MM.1S (cell line): ENCODE measurements around the gene PLCXD1.
"Not testable (repeated sequence)": the region's sequence is repeated elsewhere in the genome, so short reads cannot be mapped to it uniquely, and the experiment has no call there.

Experiments
- DNase-seq: peaks from one replicate; pipeline ENCODE4 v3.0.0-alpha.2; 2015
- H2AFZ ChIP-seq: fragments of 300-600 bp; sonication (generic); 2 replicates; pipeline ENCODE4 v1.6.0; 2016; ENCODE audit warnings: antibody characterized with exemption, low read length
- H3F3A ChIP-seq: fragments of 300-600 bp; sonication (generic); 2 replicates; pipeline ENCODE4 v1.6.1; 2016; ENCODE audit warnings: mild to moderate bottlenecking, antibody characterized with exemption, low read length, moderate library complexity, mixed read lengths; ENCODE audit not compliant: insufficient read depth
- H3K27ac ChIP-seq: fragments of 300-600 bp; sonication (generic); 2 replicates; pipeline ENCODE4 v1.5.1; 2016; ENCODE audit warnings: mild to moderate bottlenecking, low read length
- H3K27me3 ChIP-seq: fragments of 300-600 bp; sonication (generic); replicated peaks from 2 replicates; pipeline ENCODE4 v1.6.0; 2016; ENCODE audit warnings: low read length; ENCODE audit not compliant: insufficient read depth
- H3K36me3 ChIP-seq: fragments of 300-600 bp; sonication (generic); replicated peaks from 2 replicates; pipeline ENCODE4 v1.6.1; 2016; ENCODE audit warnings: mild to moderate bottlenecking, low read length, mixed read lengths; ENCODE audit not compliant: insufficient read depth
- H3K4me1 ChIP-seq: fragments of 300-600 bp; sonication (generic); 2 replicates; pipeline ENCODE4 v1.6.1; 2016; ENCODE audit warnings: low read length, mixed read lengths
- H3K4me2 ChIP-seq: fragments of 300-600 bp; sonication (generic); 2 replicates; pipeline ENCODE4 v1.6.0; 2016; ENCODE audit warnings: low read depth, low read length
- H3K4me3 ChIP-seq: fragments of 300-600 bp; sonication (generic); 2 replicates; pipeline ENCODE4 v1.5.1; 2016; ENCODE audit warnings: low read length, mixed read lengths
- H3K79me2 ChIP-seq: fragments of 300-600 bp; sonication (generic); 2 replicates; pipeline ENCODE4 v1.6.1; 2016; ENCODE audit warnings: mixed run types, low read length, mixed read lengths
- H3K9ac ChIP-seq: fragments of 300-600 bp; sonication (generic); 2 replicates; pipeline ENCODE4 v1.6.1; 2016; ENCODE audit warnings: low read length, mixed read lengths
- H3K9me2 ChIP-seq: fragments of 300-600 bp; sonication (generic); replicated peaks from 2 replicates; pipeline ENCODE4 v1.6.1; 2016; ENCODE audit warnings: mild to moderate bottlenecking, low read length, mixed read lengths; ENCODE audit not compliant: insufficient read depth
- H3K9me3 ChIP-seq: fragments of 300-600 bp; sonication (generic); replicated peaks from 2 replicates; pipeline ENCODE4 v1.6.1; 2016; ENCODE audit warnings: mild to moderate bottlenecking, low read length, mixed read lengths; ENCODE audit not compliant: insufficient read depth
- H4K20me1 ChIP-seq: fragments of 300-600 bp; sonication (generic); 2 replicates; pipeline ENCODE4 v1.6.1; 2016; ENCODE audit warnings: mild to moderate bottlenecking, low read length, moderate library complexity, mixed read lengths; ENCODE audit not compliant: insufficient read depth
- EZH2 ChIP-seq: fragments of 300-600 bp; sonication (generic); optimal IDR thresholded peaks from 2 replicates; pipeline ENCODE3; 2017; ENCODE audit warnings: low read depth, mild to moderate bottlenecking, antibody characterized with exemption, low read length, mixed read lengths
- EZH2phosphoT487 ChIP-seq: fragments of 300-600 bp; sonication (generic); IDR thresholded peaks from 2 replicates; pipeline ENCODE4 v1.6.1; 2018; ENCODE audit warnings: antibody characterized with exemption, low read length
- TF ChIP-seq, protein P1 (sequence below): fragments of 300-600 bp; sonication (generic); IDR thresholded peaks from 2 replicates; pipeline ENCODE4 v1.5.1; 2016; ENCODE audit warnings: antibody characterized with exemption, low read length, mixed read lengths

The PLCXD1 gene

GRCh38 chrX:250965-251364 is 30.2 kb upstream of the PLCXD1 start:
- no peak for DNase-seq
- Histone ChIP-seq H4K20me1 (no peaks in the 10 kb centered on the region), H3K4me3 (no peak overlapping the region), H3K4me1 (no peaks in the 10 kb centered on the region), H3K9ac (no peak overlapping the region), H2AFZ (no peak overlapping the region), H3K9me2 (no peaks in the 10 kb centered on the region), H3K27me3 (no peaks in the 10 kb centered on the region), H3K4me2 (no peak overlapping the region), H3K36me3 (no peaks in the 10 kb centered on the region), H3K9me3 (no peaks in the 10 kb centered on the region), H3K27ac (no peak overlapping the region), H3F3A (no peaks in the 10 kb centered on the region), H3K79me2 (no peaks in the 10 kb centered on the region)
- TF ChIP-seq EZH2phosphoT487 (no peak), EZH2 (no peak)
- TF ChIP-seq, protein P1, sequence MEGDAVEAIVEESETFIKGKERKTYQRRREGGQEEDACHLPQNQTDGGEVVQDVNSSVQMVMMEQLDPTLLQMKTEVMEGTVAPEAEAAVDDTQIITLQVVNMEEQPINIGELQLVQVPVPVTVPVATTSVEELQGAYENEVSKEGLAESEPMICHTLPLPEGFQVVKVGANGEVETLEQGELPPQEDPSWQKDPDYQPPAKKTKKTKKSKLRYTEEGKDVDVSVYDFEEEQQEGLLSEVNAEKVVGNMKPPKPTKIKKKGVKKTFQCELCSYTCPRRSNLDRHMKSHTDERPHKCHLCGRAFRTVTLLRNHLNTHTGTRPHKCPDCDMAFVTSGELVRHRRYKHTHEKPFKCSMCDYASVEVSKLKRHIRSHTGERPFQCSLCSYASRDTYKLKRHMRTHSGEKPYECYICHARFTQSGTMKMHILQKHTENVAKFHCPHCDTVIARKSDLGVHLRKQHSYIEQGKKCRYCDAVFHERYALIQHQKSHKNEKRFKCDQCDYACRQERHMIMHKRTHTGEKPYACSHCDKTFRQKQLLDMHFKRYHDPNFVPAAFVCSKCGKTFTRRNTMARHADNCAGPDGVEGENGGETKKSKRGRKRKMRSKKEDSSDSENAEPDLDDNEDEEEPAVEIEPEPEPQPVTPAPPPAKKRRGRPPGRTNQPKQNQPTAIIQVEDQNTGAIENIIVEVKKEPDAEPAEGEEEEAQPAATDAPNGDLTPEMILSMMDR = no peak

DNA sequence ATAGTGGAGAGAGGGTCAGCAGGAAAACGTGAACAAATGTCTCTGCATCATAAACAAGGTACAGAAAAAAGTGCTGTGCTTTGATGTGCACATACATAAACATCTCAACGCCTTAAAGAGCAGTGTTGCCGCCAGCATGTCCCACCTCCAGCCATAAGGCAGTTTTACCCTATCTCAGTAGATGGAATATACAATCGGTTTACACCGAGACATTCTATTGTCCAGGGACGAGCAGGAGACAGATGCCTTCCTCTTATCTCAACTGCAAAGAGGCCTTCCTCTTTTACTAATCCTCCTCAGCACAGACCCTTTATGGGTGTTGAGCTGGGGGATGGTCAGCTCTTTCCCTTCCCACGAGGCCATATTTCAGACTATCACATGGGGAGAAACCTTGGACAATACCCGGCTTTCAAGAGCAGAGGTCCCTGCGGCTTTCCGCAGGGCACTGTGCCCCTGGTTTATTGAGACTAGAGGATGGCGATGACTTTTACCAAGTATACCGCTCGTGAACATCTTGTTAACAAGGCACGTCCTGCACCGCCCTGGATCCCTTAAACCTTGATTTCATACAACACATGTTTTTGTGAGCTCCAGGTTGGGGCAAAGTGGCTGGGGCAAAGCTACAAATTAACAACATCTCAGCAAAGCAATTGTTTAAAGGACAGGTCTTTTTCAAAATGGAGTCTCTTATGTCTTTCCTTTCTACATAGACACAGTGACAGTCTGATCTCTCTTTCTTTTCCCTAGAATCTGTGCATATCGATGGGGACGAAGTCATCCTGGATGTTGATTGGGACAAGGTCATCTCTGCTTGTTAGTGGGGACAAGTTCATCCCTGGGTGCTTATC is 29.6 kb upstream of the PLCXD1 start:
- H2AFZ ChIP-seq = not testable (repeated sequence)

GRCh38 chrX:252244-252956 is 28.8 kb upstream of the PLCXD1 start:
- Histone ChIP-seq H3K36me3 (no peaks in the 10 kb centered on the region), H3K27ac (no peak overlapping the region), H3K27me3 (no peaks in the 10 kb centered on the region), H3K9ac (no peak overlapping the region), H3K9me3 (no peaks in the 10 kb centered on the region), H2AFZ (no peak overlapping the region), H3K4me1 (no peaks in the 10 kb centered on the region), H3F3A (no peaks in the 10 kb centered on the region), H4K20me1 (no peaks in the 10 kb centered on the region), H3K4me2 (no peak overlapping the region), H3K4me3 (no peak overlapping the region), H3K9me2 (no peaks in the 10 kb centered on the region), H3K79me2 (no peaks in the 10 kb centered on the region)
- TF ChIP-seq, protein P1 = no peak
- TF ChIP-seq EZH2phosphoT487 (no peak), EZH2 (no peak)
- DNase-seq = no peak

More for the DNA sequence above, 29.6 kb upstream of the PLCXD1 start:
- H3K36me3 ChIP-seq, H3K27me3 ChIP-seq, H4K20me1 ChIP-seq, H3K9me3 ChIP-seq, H3K27ac ChIP-seq, H3F3A ChIP-seq, H3K4me1 ChIP-seq, H3K4me3 ChIP-seq, H3K4me2 ChIP-seq, DNase-seq, H3K9ac ChIP-seq, H3K79me2 ChIP-seq, H3K9me2 ChIP-seq: not testable (repeated sequence)

DNA sequence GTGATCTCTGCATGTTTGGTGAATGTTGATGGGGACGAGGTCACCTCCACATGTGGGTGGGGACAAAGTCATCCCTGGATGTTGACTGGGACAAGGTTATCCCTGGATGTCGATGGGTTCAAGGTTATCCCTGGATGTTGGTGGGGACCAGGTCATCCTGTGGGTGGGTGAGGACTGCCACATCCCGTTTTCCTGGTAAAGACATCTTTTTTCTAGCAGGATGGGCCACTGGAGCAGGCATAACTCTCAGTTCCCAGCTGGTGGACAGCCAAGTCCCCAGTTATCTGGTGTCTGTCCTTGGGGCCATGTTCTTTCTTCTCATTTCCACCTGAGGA is 28.3 kb upstream of the PLCXD1 start:
- H3K4me3 ChIP-seq = no peak overlapping the region
- no peaks in the 10 kb centered on the region for H3K4me1 ChIP-seq
- H3K79me2 ChIP-seq = no peaks in the 10 kb centered on the region
- H3K9me2 ChIP-seq = no peaks in the 10 kb centered on the region
- H4K20me1 ChIP-seq = no peaks in the 10 kb centered on the region
- H3K27ac ChIP-seq = no peak overlapping the region
- H3K9ac ChIP-seq = no peak overlapping the region
- DNase-seq = no peak
- no peaks in the 10 kb centered on the region for H3K27me3 ChIP-seq
- H2AFZ ChIP-seq = no peak overlapping the region
- no peaks in the 10 kb centered on the region for H3K36me3 ChIP-seq
- TF ChIP-seq, protein P1 = no peak
- no peak for TF ChIP-seq EZH2phosphoT487
- no peaks in the 10 kb centered on the region for H3F3A ChIP-seq
- H3K4me2 ChIP-seq = no peak overlapping the region
- no peaks in the 10 kb centered on the region for H3K9me3 ChIP-seq
